HFFc6 (cell line): ENCODE results near the gene ZNF3. TPM values are rescaled to one million over a fixed set of nuclear protein-coding genes. Genes with fewer than 3 reads are reported as not detected.

ENCODE experiments used
- DNase-seq: peaks from one replicate; pipeline ENCODE4 v3.0.0-alpha.2; 2018
- H3K27ac Mint-ChIP-seq: 2 replicates; pipeline ENCODE4 v1.8.0; 2020; ENCODE audit warnings: mild to moderate bottlenecking, mixed read lengths
- H3K27me3 Mint-ChIP-seq: 2 replicates; pipeline ENCODE4 v1.8.0; 2021; ENCODE audit warnings: mild to moderate bottlenecking, moderate library complexity, mixed read lengths; ENCODE audit not compliant: insufficient read depth
- H3K36me3 Mint-ChIP-seq: 2 replicates; pipeline ENCODE4 v1.8.0; 2021; ENCODE audit warnings: low read depth, mixed read lengths
- H3K4me1 Mint-ChIP-seq: 2 replicates; pipeline ENCODE4 v1.8.0; 2020; ENCODE audit warnings: low read depth, mixed read lengths
- H3K4me3 Mint-ChIP-seq: 2 replicates; pipeline ENCODE4 v1.8.0; 2020; ENCODE audit warnings: mild to moderate bottlenecking, moderate library complexity, mixed read lengths
- H3K9me3 Mint-ChIP-seq: 2 replicates; pipeline ENCODE4 v1.8.0; 2020; ENCODE audit warnings: mild to moderate bottlenecking, mixed read lengths
- microRNA-seq: library from miRNA; unstranded; fragments of <30 nt; microRNA quantifications from one replicate; pipeline ENCODE4, GENCODE V29; 2019
- total RNA-seq, 6 experiments: library from RNA; stranded (reverse); fragmentation: NEBNext Ultra II Directional; extraction: Animal tissue kit (Norgen Biotek cat#: 25700); gene quantifications; 2 replicates in 1 of 6; 3 replicates in 5 of 6; pipeline ENCODE4 v1.2.3, GENCODE V29; 2021
- TF ChIP-seq, protein P1 (sequence below): fragments of 200-600 bp; sonication (generic); IDR thresholded peaks from 2 replicates; pipeline ENCODE4 v1.5.0; 2021; ENCODE audit warnings: antibody characterized with exemption, mild to moderate bottlenecking

ZNF3 gene
- total RNA-seq, 6 experiments from 2014 or later = 16.5 to 19.4 (median 18.3) TPM

DNA sequence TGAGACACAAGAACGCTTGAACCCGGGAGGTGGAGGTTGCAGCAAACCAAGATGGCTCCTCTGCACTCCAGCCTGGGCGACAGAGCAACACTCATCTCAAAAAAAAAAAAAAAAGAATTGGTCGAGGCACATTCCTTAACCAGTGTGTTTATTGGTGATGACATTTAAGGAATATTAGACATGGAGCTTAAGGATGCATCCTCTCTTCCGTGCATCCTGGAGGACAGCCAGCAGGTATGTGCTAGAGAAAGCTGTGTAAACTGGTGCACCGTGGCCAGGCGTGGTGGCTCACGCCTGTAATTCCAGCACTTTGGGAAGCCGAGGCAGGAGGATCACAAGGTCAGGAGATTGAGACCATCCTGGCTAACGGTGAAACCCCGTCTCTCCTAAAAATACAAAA lies 54.3 kb downstream of the ZNF3 start:
- no peaks in the 10 kb centered on the region for H3K9me3 Mint-ChIP-seq
- H3K4me3 Mint-ChIP-seq = no peak overlapping the region; the same call in 1 of the 2 replicates
- no peaks in the 10 kb centered on the region; the same call in 1 of the 2 replicates for H3K27me3 Mint-ChIP-seq
- peaks cover 42% of the 10 kb centered on the region for H3K36me3 Mint-ChIP-seq
- no peak for DNase-seq
- TF ChIP-seq, protein P1, sequence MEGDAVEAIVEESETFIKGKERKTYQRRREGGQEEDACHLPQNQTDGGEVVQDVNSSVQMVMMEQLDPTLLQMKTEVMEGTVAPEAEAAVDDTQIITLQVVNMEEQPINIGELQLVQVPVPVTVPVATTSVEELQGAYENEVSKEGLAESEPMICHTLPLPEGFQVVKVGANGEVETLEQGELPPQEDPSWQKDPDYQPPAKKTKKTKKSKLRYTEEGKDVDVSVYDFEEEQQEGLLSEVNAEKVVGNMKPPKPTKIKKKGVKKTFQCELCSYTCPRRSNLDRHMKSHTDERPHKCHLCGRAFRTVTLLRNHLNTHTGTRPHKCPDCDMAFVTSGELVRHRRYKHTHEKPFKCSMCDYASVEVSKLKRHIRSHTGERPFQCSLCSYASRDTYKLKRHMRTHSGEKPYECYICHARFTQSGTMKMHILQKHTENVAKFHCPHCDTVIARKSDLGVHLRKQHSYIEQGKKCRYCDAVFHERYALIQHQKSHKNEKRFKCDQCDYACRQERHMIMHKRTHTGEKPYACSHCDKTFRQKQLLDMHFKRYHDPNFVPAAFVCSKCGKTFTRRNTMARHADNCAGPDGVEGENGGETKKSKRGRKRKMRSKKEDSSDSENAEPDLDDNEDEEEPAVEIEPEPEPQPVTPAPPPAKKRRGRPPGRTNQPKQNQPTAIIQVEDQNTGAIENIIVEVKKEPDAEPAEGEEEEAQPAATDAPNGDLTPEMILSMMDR = no peak
- H3K27ac Mint-ChIP-seq = no peak overlapping the region
- peaks cover 17% of the 10 kb centered on the region; the same call in 1 of the 2 replicates for H3K4me1 Mint-ChIP-seq

DNA sequence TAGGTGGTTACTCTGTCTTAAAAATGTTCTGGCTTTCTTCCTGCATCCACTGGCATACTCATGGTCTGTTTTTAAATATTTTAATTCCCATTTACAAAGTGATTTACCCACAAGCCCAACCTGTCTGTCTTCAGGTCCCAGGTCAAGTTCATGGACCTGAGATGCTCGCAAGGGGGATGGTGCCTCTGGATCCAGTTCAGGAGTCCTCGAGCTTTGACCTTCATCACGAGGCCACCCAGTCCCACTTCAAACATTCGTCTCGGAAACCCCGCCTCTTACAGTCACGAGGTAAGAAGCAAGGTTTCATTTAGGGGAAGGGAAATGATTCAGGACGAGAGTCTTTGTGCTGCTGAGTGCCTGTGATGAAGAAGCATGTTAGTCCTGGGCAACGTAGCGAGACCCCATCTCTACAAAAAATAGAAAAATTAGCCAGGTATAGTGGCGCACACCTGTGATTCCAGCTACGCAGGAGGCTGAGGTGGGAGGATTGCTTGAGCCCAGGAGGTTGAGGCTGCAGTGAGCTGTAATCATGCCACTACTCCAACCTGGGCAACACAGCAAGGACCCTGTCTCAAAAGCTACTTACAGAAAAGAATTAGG lies 57.4 kb downstream of the ZNF3 start:
- H3K4me3 Mint-ChIP-seq = no peak overlapping the region
- H3K9me3 Mint-ChIP-seq = no peaks in the 10 kb centered on the region
- TF ChIP-seq, protein P1 = no peak
- DNase-seq = no peak
- H3K27ac Mint-ChIP-seq = no peak overlapping the region
- H3K36me3 Mint-ChIP-seq = peaks cover 23% of the 10 kb centered on the region
- H3K4me1 Mint-ChIP-seq = peaks cover 30% of the 10 kb centered on the region
- no peaks in the 10 kb centered on the region; the same call in none of the 2 replicates for H3K27me3 Mint-ChIP-seq

DNA sequence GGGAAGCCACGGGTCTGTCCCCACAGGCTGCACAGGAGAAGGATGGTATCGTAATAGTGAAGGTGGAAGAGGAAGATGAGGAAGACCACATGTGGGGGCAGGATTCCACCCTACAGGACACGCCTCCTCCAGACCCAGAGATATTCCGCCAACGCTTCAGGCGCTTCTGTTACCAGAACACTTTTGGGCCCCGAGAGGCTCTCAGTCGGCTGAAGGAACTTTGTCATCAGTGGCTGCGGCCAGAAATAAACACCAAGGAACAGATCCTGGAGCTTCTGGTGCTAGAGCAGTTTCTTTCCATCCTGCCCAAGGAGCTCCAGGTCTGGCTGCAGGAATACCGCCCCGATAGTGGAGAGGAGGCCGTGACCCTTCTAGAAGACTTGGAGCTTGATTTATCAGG lies 58.0 kb downstream of the ZNF3 start:
- TF ChIP-seq, protein P1 = no peak
- Mint-ChIP-seq H3K9me3 (no peaks in the 10 kb centered on the region), H3K36me3 (peaks cover 23% of the 10 kb centered on the region), H3K4me3 (no peak overlapping the region), H3K27ac (no peak overlapping the region), H3K4me1 (peaks cover 30% of the 10 kb centered on the region), H3K27me3 (no peaks in the 10 kb centered on the region; the same call in none of the 2 replicates)
- DNase-seq = no peak

DNA sequence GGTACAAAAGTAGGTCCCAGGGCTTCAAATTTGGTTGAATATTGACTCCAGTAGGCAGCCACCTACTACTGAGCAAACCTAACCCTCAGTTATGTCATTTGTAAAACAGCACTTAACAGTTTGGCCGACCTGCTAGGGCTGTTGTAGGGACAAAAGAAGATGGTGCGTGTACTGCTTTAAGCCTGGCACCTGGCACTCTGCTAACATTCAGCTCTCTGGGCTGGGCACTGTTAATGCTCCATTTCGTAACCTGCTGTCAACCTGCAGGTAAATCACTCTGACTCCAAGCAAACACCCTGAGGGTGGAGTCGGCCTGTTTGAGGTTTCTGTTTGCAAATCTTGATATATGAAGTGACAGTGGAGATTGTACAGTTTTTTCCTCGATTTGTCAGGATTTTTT lies 58.9 kb downstream of the ZNF3 start:
- Mint-ChIP-seq H3K9me3 (no peaks in the 10 kb centered on the region), H3K36me3 (peaks cover 28% of the 10 kb centered on the region), H3K4me3 (no peak overlapping the region), H3K27ac (no peak overlapping the region), H3K27me3 (no peaks in the 10 kb centered on the region; the same call in none of the 2 replicates), H3K4me1 (peaks cover 32% of the 10 kb centered on the region)
- TF ChIP-seq, protein P1 = no peak
- no peak for DNase-seq

DNA sequence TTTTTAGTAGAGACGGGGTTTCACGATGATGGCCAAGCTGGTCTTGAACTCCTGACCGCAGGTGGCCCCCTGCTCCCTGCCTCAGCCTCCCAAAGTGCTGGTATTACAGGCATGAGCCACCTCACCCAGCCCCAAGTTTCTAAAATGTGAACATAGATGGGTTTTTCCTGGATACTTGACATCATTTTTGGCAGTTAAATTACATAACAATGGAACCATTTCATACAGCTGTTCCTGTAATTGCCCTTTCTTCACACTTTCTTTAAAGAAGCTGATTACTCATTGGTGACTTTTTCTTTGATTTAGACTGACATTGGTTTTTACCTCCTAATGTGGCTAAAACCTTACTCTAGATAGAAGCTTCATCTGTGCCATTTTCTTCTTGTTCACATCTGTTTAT lies 60.2 kb downstream of the ZNF3 start:
- DNase-seq = no peak
- no peaks in the 10 kb centered on the region for H3K9me3 Mint-ChIP-seq
- H3K36me3 Mint-ChIP-seq = peaks cover 32% of the 10 kb centered on the region
- TF ChIP-seq, protein P1 = no peak
- no peak overlapping the region for H3K4me3 Mint-ChIP-seq
- peaks cover 36% of the 10 kb centered on the region for H3K4me1 Mint-ChIP-seq
- H3K27ac Mint-ChIP-seq = no peak overlapping the region
- H3K27me3 Mint-ChIP-seq = no peaks in the 10 kb centered on the region; the same call in none of the 2 replicates

Small RNAs within 50 kb of the gene (microRNA-seq; reads per million reads assigned to microRNA genes)
- 1,269 reads per million, percentile 76 among the genes with 10 or more reads in this experiment for gene MIR106B
- 262 reads per million, percentile 60 among the genes with 10 or more reads in this experiment for gene MIR25
- 3,499 reads per million, percentile 86 among the genes with 10 or more reads in this experiment for gene MIR93

Other genes with a start within 250 kb of the ZNF3 start
- not detected for gene OR2AE1, start 204.7 kb downstream of the ZNF3 start, total RNA-seq
- gene TRIM4, start 162.2 kb downstream of the ZNF3 start, total RNA-seq = 10 to 100 TPM; 22.0 to 24.6 (median 22.9) TPM
- gene GJC3, start 152.1 kb downstream of the ZNF3 start, total RNA-seq = not detected
- not detected for gene AZGP1, start 105.7 kb downstream of the ZNF3 start, total RNA-seq
- 10 to 100 TPM; 55.9 to 77.4 (median 63.1) TPM for gene ZKSCAN1, start 66.1 kb downstream of the ZNF3 start, total RNA-seq
- gene ZSCAN21, start 31.9 kb downstream of the ZNF3 start, total RNA-seq = 1 to 10 TPM; 8.2 to 9.8 (median 9.2) TPM
- gene COPS6, start 7.2 kb upstream of the ZNF3 start, total RNA-seq = 100 to 1,000 TPM; 253 to 334 (median 302) TPM
- 100 to 1,000 TPM in 5 of 6 experiments, 10 to 100 TPM in 1; 70.9 to 139 (median 124) TPM for gene MCM7, start 19.7 kb upstream of the ZNF3 start, total RNA-seq
- 10 to 100 TPM; 20.2 to 24.5 (median 21.9) TPM for gene AP4M1, start 19.9 kb upstream of the ZNF3 start, total RNA-seq
- 10 to 100 TPM; 66.4 to 78.6 (median 77.4) TPM for gene TAF6, start 37.6 kb upstream of the ZNF3 start, total RNA-seq
- gene CNPY4, start 37.9 kb upstream of the ZNF3 start, total RNA-seq = 10 to 100 TPM; 24.4 to 32.4 (median 26.3) TPM
- 1 to 10 TPM; 2.3 to 3.0 (median 2.5) TPM for gene MBLAC1, start 45.2 kb upstream of the ZNF3 start, total RNA-seq
- 100 to 1,000 TPM in 5 of 6 experiments, 10 to 100 TPM in 1; 99.5 to 137 (median 110) TPM for gene LAMTOR4, start 67.2 kb upstream of the ZNF3 start, total RNA-seq
- 10 to 100 TPM; 19.1 to 23.4 (median 21.7) TPM for gene TRAPPC14, start 77.0 kb upstream of the ZNF3 start, total RNA-seq
- gene GAL3ST4, start 86.9 kb upstream of the ZNF3 start, total RNA-seq = 1 to 10 TPM; 5.1 to 8.6 (median 7.1) TPM
- 1 to 10 TPM in 3 of 6 experiments, under 1 TPM in 3; 0.57 to 1.4 (median 0.86) TPM for gene GPC2, start 95.7 kb upstream of the ZNF3 start, total RNA-seq
- under 1 TPM; 0.24 to 0.91 (median 0.43) TPM for gene STAG3, start 96.2 kb upstream of the ZNF3 start, total RNA-seq
- gene PVRIG, start 138.2 kb upstream of the ZNF3 start, total RNA-seq = under 1 TPM in 4 of 6 experiments, not detected in 2; 0.51 to 0.87 (median 0.61) TPM
- gene SPDYE3, start 226.0 kb upstream of the ZNF3 start, total RNA-seq = not detected